NCI-H2029 treated with DMSO at 0.1 percent for 48 hours (cell line): ENCODE results near the gene NFKBIB.

Experiments used
- DNase-seq: peaks from one replicate; lab custom pipeline; 2025; lab: John Stamatoyannopoulos, UW

Gene NFKBIB

DNA sequence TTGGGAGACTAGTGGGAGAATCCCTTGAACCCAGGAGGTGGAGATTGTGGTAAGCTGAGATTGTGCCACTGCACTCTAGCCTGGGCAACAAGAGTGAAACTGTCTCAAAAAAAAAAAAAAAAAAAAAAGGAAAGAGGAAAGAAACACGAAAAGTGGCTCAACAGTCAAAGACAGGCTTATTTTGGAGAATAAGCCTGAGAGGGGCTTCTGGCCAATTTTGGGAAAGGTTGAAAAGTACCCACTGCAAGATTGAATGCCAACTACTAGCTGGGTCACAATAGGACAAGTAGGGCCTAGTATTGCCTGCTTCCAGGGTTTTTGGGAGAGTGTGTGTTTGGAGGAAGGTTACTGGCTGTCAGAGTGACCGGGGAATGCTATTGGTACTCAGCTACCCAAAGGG is 58.5 kb downstream of the NFKBIB start:
- no peak for DNase-seq
